ENCODE measurements around the gene SINHCAF. TPM values are rescaled to one million over a fixed set of nuclear protein-coding genes. Genes with fewer than 3 reads are reported as not detected.
"Not testable (repeated sequence)": the region's sequence is repeated elsewhere in the genome, so short reads cannot be mapped to it uniquely, and the experiment has no call there.

SINHCAF gene
- total and polyA plus RNA-seq, 12 donors, result 5.7 to 16.9 (median 10.1) TPM

DNA sequence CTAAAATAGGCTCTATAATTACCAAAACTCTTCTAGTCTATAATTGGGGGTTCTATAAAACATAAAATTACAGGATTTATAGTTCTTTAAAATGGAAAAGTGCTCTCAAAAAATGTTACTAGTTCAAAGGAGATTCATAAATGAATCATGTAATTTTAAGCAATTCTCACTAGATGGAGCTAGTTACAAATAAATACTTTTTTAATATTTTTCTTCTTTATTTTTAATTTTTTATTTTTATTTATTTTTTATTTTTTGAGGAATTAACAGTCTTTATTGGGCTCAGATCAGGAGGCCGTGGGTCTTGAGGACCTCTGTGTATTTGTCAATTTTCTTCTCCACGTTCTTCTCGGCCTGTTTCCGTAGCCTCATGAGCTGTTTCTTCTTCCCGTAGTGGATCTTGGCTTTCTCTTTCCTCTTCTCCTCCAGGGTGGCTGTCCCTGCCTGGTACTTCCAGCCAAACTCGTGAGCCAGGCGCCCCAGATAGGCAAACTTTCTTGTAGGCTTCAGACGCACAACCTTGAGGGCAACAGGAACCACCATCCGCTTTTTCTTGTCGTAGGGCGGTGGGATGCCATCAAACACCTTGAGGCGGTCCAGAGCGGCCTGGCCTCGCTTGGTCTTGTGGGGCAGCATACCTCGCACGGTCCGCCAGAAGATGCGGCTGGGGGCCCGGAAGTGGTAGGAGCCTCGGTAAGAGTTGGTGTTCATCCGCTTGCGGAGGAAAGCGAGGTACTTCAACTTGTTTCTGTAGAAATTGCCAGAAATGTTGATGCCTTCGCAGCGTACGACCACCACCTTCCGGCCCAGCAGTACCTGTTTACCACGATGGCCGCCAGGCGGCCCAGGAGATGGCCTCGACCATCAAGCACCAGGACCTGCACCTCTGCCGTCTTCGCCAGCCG, 74.0 kb downstream of the SINHCAF start:
- ATAC-seq; H3K27ac ChIP-seq; H3K36me3 ChIP-seq; H3K4me1 ChIP-seq; DNase-seq; intact Hi-C loops (cut with DNase I); H3K9me3 ChIP-seq: not testable (repeated sequence)
- TF ChIP-seq, protein P1, sequence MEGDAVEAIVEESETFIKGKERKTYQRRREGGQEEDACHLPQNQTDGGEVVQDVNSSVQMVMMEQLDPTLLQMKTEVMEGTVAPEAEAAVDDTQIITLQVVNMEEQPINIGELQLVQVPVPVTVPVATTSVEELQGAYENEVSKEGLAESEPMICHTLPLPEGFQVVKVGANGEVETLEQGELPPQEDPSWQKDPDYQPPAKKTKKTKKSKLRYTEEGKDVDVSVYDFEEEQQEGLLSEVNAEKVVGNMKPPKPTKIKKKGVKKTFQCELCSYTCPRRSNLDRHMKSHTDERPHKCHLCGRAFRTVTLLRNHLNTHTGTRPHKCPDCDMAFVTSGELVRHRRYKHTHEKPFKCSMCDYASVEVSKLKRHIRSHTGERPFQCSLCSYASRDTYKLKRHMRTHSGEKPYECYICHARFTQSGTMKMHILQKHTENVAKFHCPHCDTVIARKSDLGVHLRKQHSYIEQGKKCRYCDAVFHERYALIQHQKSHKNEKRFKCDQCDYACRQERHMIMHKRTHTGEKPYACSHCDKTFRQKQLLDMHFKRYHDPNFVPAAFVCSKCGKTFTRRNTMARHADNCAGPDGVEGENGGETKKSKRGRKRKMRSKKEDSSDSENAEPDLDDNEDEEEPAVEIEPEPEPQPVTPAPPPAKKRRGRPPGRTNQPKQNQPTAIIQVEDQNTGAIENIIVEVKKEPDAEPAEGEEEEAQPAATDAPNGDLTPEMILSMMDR (IDR thresholded peaks at IDR 0.05), result peak in 7 of 9 donors; percentile 26 to 57 (median 39)
- 63 to 69% methylated on average over 34 of the region's 34 CpGs for WGBS, 2 donors
- H3K27me3 ChIP-seq, result peaks cover 0 to 20% (median 9%) of the 10 kb centered on the region in 7 donors
- H3K4me3 ChIP-seq, result peak overlapping the region in 7 of 10 donors; percentile 10 to 43 (median 33)

DNA sequence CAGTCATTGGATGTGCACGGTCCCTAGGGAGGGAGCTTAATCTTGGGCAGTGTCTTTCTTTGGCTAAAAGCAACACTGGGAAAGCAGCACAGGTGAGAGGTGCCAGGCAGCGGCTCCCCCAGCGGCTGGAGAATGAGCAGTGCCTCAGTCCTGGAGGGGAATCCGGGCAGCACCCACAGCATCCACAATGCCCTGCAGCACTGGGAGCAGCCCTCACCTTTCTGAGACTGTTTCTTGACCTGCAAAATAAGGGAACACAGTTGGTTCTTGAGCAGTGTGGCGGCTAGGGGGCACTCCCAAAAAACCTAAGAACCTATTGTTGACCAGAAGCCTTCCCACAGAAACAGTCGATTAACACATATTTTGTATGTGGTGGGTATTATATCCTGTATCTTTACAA, 75.8 kb downstream of the SINHCAF start:
- H3K4me3 ChIP-seq, result no peak overlapping the region
- peaks cover 0 to 20% (median 9%) of the 10 kb centered on the region in 7 donors for H3K27me3 ChIP-seq
- TF ChIP-seq, protein P1 (IDR thresholded peaks at IDR 0.05), result no peak
- intact Hi-C loops (cut with DNase I), result no loop called here
- ATAC-seq, result no peak
- no peaks in the 10 kb centered on the region for H3K36me3 ChIP-seq
- H3K27ac ChIP-seq, result no peak overlapping the region
- no peaks in the 10 kb centered on the region for H3K4me1 ChIP-seq
- WGBS, 2 donors, result 72 to 73% methylated on average over 6 of the region's 6 CpGs
- DNase-seq, result no peak
- no peaks in the 10 kb centered on the region for H3K9me3 ChIP-seq

DNA sequence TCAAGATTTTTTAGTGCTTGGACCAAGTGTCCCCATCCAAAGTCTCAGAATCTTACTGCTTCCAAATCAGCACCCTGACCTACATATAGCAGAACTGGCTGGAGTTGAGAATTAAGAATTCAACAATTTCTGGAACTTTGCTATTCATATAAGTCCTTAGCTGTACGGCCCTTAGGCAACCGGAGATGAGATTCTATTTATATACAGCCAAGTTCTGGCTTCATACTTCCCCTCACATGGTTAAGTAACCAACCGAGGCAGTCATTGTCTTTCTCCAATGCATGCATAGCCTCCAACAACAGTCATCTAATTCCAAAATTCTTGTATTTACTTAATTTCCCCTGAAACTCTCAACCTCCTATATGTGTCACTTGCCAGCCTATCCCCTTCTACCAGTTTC, 76.6 kb downstream of the SINHCAF start:
- ATAC-seq, result no peak
- Histone ChIP-seq H3K9me3 (no peaks in the 10 kb centered on the region), H3K4me1 (no peaks in the 10 kb centered on the region), H3K27me3 (peaks cover 0 to 20% (median 9%) of the 10 kb centered on the region in 7 donors), H3K4me3 (no peak overlapping the region), H3K27ac (no peak overlapping the region), H3K36me3 (no peaks in the 10 kb centered on the region)
- DNase-seq, result no peak
- intact Hi-C loops (cut with DNase I), result loop anchor here in 1 of 10 donors (10.0 kb wide), 1 partner anchor 405 kb away; no protein-coding TSS in a partner anchor
- 39 to 51% methylated on average over 3 of the region's 3 CpGs for WGBS, 2 donors
- TF ChIP-seq, protein P1 (IDR thresholded peaks at IDR 0.05), result no peak

DNA sequence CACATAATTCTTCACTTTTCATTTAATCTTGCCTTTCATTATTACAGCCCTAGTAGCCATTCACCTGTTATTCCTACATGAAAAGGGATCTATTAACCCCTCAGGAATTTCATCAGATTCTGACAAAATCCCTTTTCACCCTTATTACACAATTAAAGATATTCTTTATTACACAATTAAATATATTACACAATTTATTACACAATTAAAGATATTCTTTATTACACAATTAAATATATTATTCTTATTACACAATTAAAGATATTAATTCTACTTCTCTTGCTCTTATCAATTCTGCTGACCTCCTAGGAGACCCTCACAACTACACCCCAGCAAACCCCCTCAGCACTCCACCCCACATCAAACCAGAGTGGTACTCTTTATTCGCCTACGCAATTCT, 77.1 kb downstream of the SINHCAF start:
- ATAC-seq, result no peak
- Histone ChIP-seq H3K9me3 (no peaks in the 10 kb centered on the region), H3K4me1 (no peaks in the 10 kb centered on the region), H3K27ac (no peak overlapping the region), H3K27me3 (peaks cover 0 to 20% (median 9%) of the 10 kb centered on the region in 7 donors), H3K36me3 (no peaks in the 10 kb centered on the region), H3K4me3 (no peak overlapping the region)
- intact Hi-C loops (cut with DNase I), result loop anchor here in 1 of 10 donors (10.0 kb wide), 1 partner anchor 404 kb away; no protein-coding TSS in a partner anchor
- WGBS, 2 donors, result 97 to 100% methylated on average over 2 of the region's 2 CpGs
- TF ChIP-seq, protein P1 (IDR thresholded peaks at IDR 0.05), result no peak
- DNase-seq, result no peak

Measured in heart right ventricle (tissue), 16 donors.